Fibroblast of skin of abdomen (primary cell): ENCODE results near the gene IGFBPL1. TPM values are rescaled to one million over a fixed set of nuclear protein-coding genes. Genes with fewer than 3 reads are reported as not detected.
A peak's percentile ranks its signal among the peaks of the same experiment; 100 is the strongest.
"Not testable (repeated sequence)": the region's sequence is repeated elsewhere in the genome, so short reads cannot be mapped to it uniquely, and the experiment has no call there.

ENCODE experiments used
- DNase-seq: peaks from one replicate; pipeline ENCODE4 v3.0.0-alpha.2; 2013
- polyA plus RNA-seq, 2 experiments: library from polyadenylated mRNA; unstranded; fragments of 120-200 nt; gene quantifications; one replicate each; pipeline ENCODE4 v1.2.1, GENCODE V29; 2013; ENCODE audit not compliant: insufficient read length in 2 of 2

The IGFBPL1 gene
- polyA plus RNA-seq (2013, experiment 1 of 2; ENCODE audit: insufficient read length) = 1.6 TPM
- polyA plus RNA-seq (2013, experiment 2 of 2; ENCODE audit: insufficient read length) = 1.5 TPM

DNA sequence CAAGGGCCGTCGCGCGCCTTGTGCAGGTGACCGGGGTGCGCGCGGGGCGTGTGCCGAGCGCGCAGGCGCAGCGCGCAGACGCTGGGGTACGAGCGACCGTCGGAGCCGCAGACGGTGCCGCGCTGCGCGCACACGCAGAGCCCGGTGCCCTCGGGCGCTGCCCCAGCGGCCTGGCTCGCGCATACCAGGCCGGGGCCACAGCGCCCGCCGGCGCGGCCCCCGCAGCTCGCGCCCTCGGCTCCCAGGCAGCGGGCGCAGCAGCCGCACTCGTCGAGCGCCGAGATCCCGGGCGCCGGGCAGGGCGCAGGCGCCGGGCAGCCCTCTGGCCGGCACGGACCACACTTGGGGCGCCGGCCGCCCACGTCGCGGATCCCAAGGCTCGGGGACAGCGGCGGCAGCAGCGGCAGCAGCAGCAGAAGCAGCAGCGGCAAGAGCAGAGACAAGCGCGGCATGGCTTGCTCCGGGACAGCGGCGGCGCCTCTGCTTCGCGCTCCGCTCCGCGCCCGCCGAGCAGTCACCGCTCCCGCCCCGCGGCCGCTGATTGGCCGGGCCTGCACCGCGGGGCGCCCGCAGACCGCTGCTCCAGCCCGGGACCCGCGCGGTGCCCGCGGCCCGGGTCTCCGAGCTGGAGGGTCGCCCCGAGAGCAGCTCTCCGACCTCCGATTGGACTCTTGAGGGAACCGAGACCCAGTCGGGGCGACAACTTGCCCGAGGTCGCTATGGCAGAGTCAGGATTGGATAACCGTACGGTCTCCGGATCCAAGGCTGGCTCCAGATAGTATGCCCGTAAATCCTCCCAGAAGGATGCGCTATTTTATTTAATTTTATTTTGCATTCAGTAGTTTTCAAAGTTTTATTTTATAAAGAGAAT, at the start of gene IGFBPL1:
Gene IGFBPL1, minus strand, starts transcription at position 482 of the 871 bp plus-strand sequence. Its CDS starts 30 bp downstream, at position 452.
- DNase-seq = no peak

- not testable (repeated sequence) for DNase-seq
Observed at GRCh38 chr9:38472583-38473249, 48.5 kb upstream of the IGFBPL1 start.

DNA sequence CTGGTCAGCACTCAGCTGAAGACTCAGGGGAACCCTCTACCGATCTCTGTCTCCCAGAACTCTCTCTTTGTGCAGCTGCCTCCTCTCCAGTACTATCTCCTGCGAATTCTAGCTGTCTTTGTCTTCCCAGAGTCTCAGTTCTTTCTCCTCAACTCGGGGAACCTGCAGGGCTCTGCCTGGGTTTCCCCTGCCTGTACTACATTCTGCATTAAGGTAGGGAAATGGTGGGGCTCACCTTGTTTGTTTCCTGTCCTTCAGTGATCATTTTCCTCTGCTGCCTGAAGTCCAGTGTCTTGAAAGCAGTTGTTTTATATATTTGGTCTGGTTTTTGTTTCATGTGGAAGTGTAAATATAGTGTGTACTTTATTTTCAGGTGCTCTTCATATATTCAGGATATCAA, 43.1 kb upstream of the IGFBPL1 start:
- no peak for DNase-seq

DNA sequence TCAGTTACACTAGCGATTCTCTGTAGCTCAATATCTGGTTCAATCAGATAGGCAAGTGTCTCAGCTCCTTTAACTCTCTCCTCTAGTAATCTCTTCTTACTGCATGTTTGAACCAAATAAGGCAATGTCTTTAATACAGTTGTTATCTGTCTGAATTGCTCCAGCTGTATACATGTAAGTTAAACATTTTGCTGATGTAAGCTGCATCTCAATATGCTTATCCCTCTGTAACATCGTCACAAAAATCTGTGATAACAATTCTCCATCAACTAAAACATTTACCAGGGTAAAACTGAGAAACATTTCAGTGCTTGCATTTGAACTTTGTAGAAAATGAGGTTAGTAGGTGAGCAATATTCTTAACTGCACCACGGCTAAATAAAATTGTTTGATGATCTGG, 29.6 kb upstream of the IGFBPL1 start:
- no peak for DNase-seq

GRCh38 chr9:38451162-38451561, 26.9 kb upstream of the IGFBPL1 start:
- DNase-seq = no peak

DNA sequence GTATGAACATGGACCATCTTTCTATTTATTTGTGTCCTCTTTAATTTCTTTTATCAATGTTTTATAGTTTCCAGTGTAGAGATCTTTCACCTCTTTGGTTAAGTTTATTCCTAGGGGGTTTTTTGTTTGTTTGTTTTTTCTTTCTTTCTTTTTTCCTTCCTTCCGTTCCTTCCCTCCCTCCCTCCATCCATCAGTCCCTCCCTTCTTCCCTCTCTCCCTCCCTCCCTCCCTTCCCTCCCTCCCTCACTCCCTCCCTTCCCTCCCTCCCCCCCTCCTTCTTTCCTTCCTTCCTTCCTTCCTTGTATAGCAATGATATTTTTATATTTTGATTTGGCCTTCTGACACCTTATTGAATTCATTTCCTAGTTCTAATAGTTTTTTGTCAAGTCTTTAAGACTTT, 23.4 kb upstream of the IGFBPL1 start:
- no peak for DNase-seq

GRCh38 chr9:38445154-38446043, 21.1 kb upstream of the IGFBPL1 start:
- no peak for DNase-seq

- DNase-seq = peak; percentile 40
Observed at GRCh38 chr9:38443597-38443996, 19.3 kb upstream of the IGFBPL1 start.

GRCh38 chr9:38443181-38443580, 18.9 kb upstream of the IGFBPL1 start:
- peak; percentile 32 for DNase-seq

- no peak for DNase-seq
Observed at GRCh38 chr9:38442473-38443096, 18.3 kb upstream of the IGFBPL1 start.

GRCh38 chr9:38441347-38442085, 17.3 kb upstream of the IGFBPL1 start:
- no peak for DNase-seq

GRCh38 chr9:38440516-38440915, 16.3 kb upstream of the IGFBPL1 start:
- DNase-seq = no peak

GRCh38 chr9:38439916-38440301, 15.7 kb upstream of the IGFBPL1 start:
- no peak for DNase-seq

GRCh38 chr9:38439291-38439915, 15.1 kb upstream of the IGFBPL1 start:
- no peak for DNase-seq

DNA sequence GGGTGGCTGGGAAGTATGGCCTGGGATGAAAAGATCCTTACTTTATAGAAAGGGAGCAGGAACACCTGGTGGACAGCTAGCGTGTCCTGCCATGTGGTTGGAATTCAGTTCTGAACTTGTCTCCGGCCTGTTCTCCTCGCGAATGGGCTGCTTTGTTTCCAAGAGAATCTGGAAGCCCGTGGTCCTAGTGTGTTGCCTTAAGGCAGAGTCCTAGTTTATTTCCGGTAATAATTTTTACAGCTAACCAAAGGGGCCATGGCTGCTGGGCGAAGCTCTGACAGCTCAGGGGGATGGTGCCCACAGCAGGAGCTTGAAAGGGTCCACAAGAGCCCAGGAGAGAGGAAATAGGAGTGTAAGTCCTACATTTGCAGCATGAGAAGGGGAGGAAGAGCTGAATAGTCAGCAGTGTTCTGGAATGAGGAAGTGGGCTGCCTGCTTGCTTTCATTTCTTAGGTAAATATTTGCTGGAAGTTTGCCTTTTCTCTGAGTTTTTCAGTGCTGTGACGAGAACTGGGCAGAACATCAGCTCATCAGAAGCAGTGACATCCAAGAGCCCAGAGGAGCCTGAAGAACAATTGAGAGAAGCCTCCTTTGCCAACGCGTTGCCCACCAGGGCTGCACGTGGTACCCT, 13.1 kb upstream of the IGFBPL1 start:
- DNase-seq = peak; percentile 69

DNA sequence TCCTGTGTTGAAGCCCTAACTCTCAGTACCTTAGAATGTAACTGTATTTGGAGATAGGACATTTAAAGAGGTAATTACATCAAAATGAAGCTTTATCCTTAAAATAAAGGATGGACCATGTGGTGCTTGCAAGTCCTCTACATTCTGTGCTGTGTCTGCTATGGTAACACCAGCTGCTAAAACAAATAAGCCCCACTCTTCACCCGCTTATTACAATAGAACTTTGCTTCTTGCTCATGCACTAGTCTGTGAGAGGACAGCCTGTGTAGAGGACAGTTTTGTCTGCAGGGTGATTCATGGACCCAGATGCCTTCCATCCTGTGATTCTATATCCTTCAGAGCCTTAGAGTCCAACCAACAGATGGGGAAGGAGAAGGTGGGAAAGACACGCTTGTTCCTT, 12.5 kb upstream of the IGFBPL1 start:
- DNase-seq = no peak

GRCh38 chr9:38435521-38435920, 11.3 kb upstream of the IGFBPL1 start:
- DNase-seq = peak; percentile 70

DNA sequence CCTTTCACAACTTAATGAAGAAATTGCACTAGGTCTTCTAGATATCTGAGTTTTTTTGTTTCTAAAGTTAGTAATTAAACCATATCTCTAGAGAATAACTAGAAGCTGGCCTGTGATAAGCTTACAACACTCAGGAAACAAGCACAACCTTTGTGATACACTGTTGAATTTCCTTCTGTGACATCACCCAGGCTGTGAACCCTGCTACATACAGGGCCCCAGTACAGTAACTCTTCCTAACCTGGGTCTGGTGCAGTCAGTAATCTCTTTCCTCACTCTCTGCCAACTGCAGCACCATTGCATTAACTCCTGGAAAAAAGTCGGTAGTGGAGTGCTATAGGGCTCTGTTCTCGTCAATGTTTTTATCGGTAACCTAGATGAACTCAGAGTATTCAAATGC, 10.6 kb upstream of the IGFBPL1 start:
- DNase-seq = peak; percentile 24

DNA sequence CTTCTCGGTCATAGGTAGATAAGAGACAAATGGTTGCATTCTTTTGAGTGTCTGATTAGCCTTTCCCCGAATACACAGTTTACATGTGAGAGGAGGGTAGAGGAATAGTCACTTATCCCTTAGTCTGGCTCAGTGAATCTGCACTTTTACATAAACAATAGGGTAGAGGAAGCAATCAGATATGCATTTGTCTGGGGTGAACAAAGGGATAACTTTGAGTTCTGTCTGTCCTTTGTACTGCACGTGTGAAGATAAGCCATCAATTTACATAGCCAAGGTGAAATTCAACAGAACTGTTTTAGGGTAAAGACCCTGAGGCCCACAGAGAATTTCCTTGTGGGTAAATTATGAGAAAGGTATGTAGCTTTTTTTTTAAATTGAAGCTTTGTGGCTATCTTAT, 10.1 kb upstream of the IGFBPL1 start:
- no peak for DNase-seq

- DNase-seq = peak; percentile 39
Observed at GRCh38 chr9:38432922-38433510, 8.8 kb upstream of the IGFBPL1 start.
